Tibial nerve (tissue), 4 donors: ENCODE measurements around the gene LRRC4C. TPM values are rescaled to one million over a fixed set of nuclear protein-coding genes. Genes with fewer than 3 reads are reported as not detected.

Source experiments
- DNase-seq, 2 donors: peaks; one replicate each; pipeline ENCODE4 v3.0.0-alpha.2; 2019; ENCODE audit warnings: low spot score in 2 of 2
- H3K27ac ChIP-seq, 4 donors: fragments of 200-600 bp; sonication (generic) in 3 of 4; one replicate each; pipeline ENCODE4 v1.5.1; 2017 to 2019; ENCODE audit warnings: mild to moderate bottlenecking in 1 of 4
- H3K27me3 ChIP-seq, 2 donors: fragments of 200-600 bp; sonication (generic) in 1 of 2; one replicate each; pipeline versions ENCODE4 v1.5.1 to v1.6.0; 2017 to 2019
- H3K36me3 ChIP-seq, 3 donors: fragments of 200-600 bp; sonication (generic); one replicate each; pipeline ENCODE4 v1.5.1; 2018 to 2019
- H3K4me1 ChIP-seq, 4 donors: fragments of 200-600 bp; sonication (generic) in 3 of 4; one replicate each; pipeline ENCODE4 v1.5.1; 2017 to 2019
- H3K4me3 ChIP-seq, 4 donors: fragments of 200-600 bp; sonication (generic) in 3 of 4; one replicate each; pipeline ENCODE4 v1.5.1; 2017 to 2019; ENCODE audit warnings: mild to moderate bottlenecking in 1 of 4, moderate library complexity in 1 of 4
- H3K9me3 ChIP-seq, 4 donors: fragments of 200-600 bp; sonication (generic) in 3 of 4; one replicate each; pipeline ENCODE4 v1.5.1; 2017 to 2019
- EP300 ChIP-seq, 2 donors: sonication (generic); formaldehyde crosslinking; IDR thresholded peaks; one replicate each; pipeline ENCODE4 v1.6.1; 2017; ENCODE audit warnings: antibody characterized with exemption in 2 of 2, mild to moderate bottlenecking in 1 of 2
- POLR2A ChIP-seq, 2 donors: fragments of 450-650 bp; IDR thresholded peaks; one replicate each; pipeline ENCODE4 v1.6.1; 2017; ENCODE audit warnings: antibody characterized with exemption in 2 of 2, mild to moderate bottlenecking in 2 of 2, moderate library complexity in 2 of 2
- WGBS, 2 donors: methylation state at CpG; one replicate each; pipeline ENCODE4 v1.1.5; 2018; 5-methylcytosine and 5-hydroxymethylcytosine counted together
- total RNA-seq, 4 donors: library from RNA; depleted of rRNA; stranded (reverse); fragments of >200 nt; gene quantifications; one replicate each; pipeline ENCODE4 v1.1.0, GENCODE V29; 2016
- TF ChIP-seq, protein P1 (sequence below), 5 experiments: fragments of 200-600 bp in 3 of 5; fragments of 450-650 bp in 2 of 5; sonication (generic) in 3 of 5; IDR thresholded peaks; one replicate each; pipeline ENCODE4 v1.5.1; 2016 to 2019; ENCODE audit warnings: antibody characterized with exemption in 5 of 5, mild to moderate bottlenecking in 3 of 5, moderate library complexity in 2 of 5

The LRRC4C gene
- total RNA-seq, 4 donors from 2014 or later: 7.1 to 15.7 (median 8.4) TPM

DNA sequence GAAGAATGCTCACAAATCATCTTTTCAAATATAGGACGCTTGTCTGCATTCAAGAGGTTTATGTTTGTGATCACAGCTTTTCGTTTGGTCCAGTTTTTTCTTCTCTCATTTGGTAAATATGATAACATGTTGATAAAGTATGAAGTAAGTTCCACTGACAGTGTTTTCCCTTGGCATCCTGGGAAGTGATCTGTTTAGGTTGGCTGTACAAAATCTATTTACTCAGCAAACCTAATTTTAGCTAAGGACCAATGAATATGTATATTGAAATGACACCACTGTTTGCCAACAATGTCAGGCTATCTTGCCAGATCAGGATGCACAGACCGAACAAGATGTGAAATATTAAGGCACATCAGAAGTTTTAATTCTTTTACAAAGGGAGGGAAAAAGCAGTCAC, 1230.8 kb downstream of the LRRC4C start:
- Histone ChIP-seq H3K36me3 (no peaks in the 10 kb centered on the region), H3K9me3 (no peaks in the 10 kb centered on the region), H3K4me3 (no peak overlapping the region), H3K27ac (no peak overlapping the region), H3K27me3 (no peaks in the 10 kb centered on the region), H3K4me1 (peaks cover 0 to 22% (median 0%) of the 10 kb centered on the region in 4 donors)
- TF ChIP-seq, protein P1, sequence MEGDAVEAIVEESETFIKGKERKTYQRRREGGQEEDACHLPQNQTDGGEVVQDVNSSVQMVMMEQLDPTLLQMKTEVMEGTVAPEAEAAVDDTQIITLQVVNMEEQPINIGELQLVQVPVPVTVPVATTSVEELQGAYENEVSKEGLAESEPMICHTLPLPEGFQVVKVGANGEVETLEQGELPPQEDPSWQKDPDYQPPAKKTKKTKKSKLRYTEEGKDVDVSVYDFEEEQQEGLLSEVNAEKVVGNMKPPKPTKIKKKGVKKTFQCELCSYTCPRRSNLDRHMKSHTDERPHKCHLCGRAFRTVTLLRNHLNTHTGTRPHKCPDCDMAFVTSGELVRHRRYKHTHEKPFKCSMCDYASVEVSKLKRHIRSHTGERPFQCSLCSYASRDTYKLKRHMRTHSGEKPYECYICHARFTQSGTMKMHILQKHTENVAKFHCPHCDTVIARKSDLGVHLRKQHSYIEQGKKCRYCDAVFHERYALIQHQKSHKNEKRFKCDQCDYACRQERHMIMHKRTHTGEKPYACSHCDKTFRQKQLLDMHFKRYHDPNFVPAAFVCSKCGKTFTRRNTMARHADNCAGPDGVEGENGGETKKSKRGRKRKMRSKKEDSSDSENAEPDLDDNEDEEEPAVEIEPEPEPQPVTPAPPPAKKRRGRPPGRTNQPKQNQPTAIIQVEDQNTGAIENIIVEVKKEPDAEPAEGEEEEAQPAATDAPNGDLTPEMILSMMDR (IDR thresholded peaks at IDR 0.05): no peak
- TF ChIP-seq EP300 (IDR thresholded peaks at IDR 0.05) (no peak), POLR2A (IDR thresholded peaks at IDR 0.05) (no peak)
- WGBS, 2 donors: 40 to 50% methylated on average over 3 of the region's 3 CpGs
- no peak for DNase-seq

DNA sequence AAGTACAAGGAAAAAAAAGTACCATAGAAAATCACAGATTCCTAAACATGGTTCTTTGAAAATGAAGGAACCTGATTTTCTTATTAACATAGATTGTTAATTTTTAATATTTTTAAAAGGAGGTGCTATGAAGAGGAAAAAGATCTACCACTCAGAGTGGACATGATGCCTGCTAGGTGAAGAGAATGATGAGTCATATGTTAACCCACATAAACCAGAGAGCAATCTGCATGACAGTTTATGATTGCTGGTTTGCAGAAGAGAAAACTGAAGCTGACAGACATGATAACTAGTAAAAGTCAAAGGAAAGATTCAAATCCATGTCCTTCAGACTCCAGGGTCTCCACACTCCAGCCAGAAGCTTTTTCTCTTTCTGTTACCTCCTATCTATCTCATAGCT, 1231.7 kb downstream of the LRRC4C start:
- no peak overlapping the region for H3K4me3 ChIP-seq
- no peaks in the 10 kb centered on the region for H3K27me3 ChIP-seq
- H3K9me3 ChIP-seq: no peaks in the 10 kb centered on the region
- TF ChIP-seq EP300 (IDR thresholded peaks at IDR 0.05) (no peak), POLR2A (IDR thresholded peaks at IDR 0.05) (no peak)
- TF ChIP-seq, protein P1 (IDR thresholded peaks at IDR 0.05): no peak
- H3K27ac ChIP-seq: no peak overlapping the region
- H3K4me1 ChIP-seq: peaks cover 0 to 18% (median 0%) of the 10 kb centered on the region in 4 donors
- no peak for DNase-seq
- H3K36me3 ChIP-seq: no peaks in the 10 kb centered on the region

- Histone ChIP-seq H3K27me3 (no peaks in the 10 kb centered on the region), H3K36me3 (no peaks in the 10 kb centered on the region), H3K4me1 (peaks cover 0 to 8% (median 0%) of the 10 kb centered on the region in 4 donors), H3K4me3 (no peak overlapping the region), H3K27ac (no peak overlapping the region), H3K9me3 (no peaks in the 10 kb centered on the region)
- TF ChIP-seq POLR2A (IDR thresholded peaks at IDR 0.05) (no peak), EP300 (IDR thresholded peaks at IDR 0.05) (no peak)
- TF ChIP-seq, protein P1 (IDR thresholded peaks at IDR 0.05): no peak
- 46 to 48% methylated on average over 2 of the region's 2 CpGs for WGBS, 2 donors
- DNase-seq: no peak
Measured at GRCh38 chr11:40226654-40227053, 1232.8 kb downstream of the LRRC4C start.

GRCh38 chr11:40223596-40224330, 1235.7 kb downstream of the LRRC4C start:
- no peak for DNase-seq
- no peaks in the 10 kb centered on the region for H3K9me3 ChIP-seq
- TF ChIP-seq EP300 (IDR thresholded peaks at IDR 0.05): no peak
- TF ChIP-seq, protein P1 (IDR thresholded peaks at IDR 0.05): no peak
- no peak for TF ChIP-seq POLR2A (IDR thresholded peaks at IDR 0.05)
- H3K36me3 ChIP-seq: no peaks in the 10 kb centered on the region
- peaks cover 0 to 23% (median 3%) of the 10 kb centered on the region in 4 donors for H3K4me1 ChIP-seq
- H3K4me3 ChIP-seq: no peak overlapping the region
- H3K27ac ChIP-seq: no peak overlapping the region
- no peaks in the 10 kb centered on the region for H3K27me3 ChIP-seq
- WGBS, 2 donors: 80 to 83% methylated on average over 2 of the region's 2 CpGs

- Histone ChIP-seq H3K9me3 (no peaks in the 10 kb centered on the region), H3K27me3 (no peaks in the 10 kb centered on the region), H3K4me1 (peaks cover 0 to 30% (median 3%) of the 10 kb centered on the region in 4 donors), H3K4me3 (no peak overlapping the region), H3K36me3 (no peaks in the 10 kb centered on the region), H3K27ac (peak overlapping the region in 2 of 4 donors; percentile 54 to 72)
- no peak for DNase-seq
- no peak for TF ChIP-seq POLR2A (IDR thresholded peaks at IDR 0.05)
- WGBS, 2 donors: 28 to 45% methylated on average over 3 of the region's 3 CpGs
Measured at GRCh38 chr11:40219401-40219800, 1240.1 kb downstream of the LRRC4C start.
